ENCODE results near the gene ARHGEF28.

ARHGEF28 gene

DNA sequence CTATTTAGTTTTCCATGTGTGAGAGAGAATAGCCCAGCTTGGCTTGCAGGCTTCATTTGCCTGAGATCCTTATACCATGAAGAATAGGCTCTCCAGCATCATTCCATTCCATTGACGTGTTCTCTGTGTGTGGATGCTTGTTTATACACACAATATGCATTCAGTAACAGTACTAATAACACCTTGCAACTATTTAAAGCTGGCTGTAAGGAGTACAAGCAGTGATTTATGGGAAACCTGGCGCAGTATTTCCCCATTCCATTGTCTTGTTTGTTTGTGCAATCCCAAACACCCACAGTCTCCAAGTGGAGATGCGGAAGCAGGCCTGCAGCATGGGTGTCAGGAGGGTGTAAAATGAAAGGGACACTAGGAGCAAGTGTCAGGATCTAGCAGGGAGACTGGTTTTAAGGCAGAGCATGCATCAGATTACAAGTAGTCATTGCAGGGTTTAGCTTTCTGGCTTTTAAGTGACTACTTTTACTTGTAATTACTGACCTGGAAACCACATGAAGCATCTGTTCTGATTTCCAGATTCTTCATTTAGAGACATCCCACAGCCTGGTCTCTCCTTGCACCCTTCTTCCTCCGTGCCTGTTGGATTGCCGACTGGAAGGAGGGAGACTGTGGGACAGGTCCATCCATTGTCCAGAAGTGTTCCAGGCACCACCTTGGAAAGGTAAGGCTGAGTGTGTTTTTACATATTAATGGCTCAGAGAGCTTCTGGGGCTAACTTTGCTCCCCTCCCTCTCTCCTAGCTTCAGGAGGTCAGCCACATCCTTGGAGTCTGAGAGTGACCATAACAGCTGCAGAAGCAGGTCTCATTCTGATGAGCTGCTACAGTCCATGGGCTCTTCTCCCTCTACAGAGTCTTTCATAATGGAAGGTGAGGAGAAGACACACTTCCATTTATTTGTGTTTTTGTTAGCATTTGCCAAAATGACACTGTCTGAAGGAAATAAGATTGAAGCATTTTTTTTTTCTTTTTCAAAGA lies 241.6 kb downstream of the ARHGEF28 start:
- Histone ChIP-seq H3K4me2 (ENCODE audit: low read length) (no peak overlapping the region), H3K9me3 (replicated peaks; ENCODE audit: low read length) (no peaks in the 10 kb centered on the region), H3K4me1 (ENCODE audit: control insufficient read depth, insufficient read depth, low read length) (peaks cover 6% of the 10 kb centered on the region), H3K4me3 (ENCODE audit: low read length) (no peak overlapping the region), H3K27me3 (ENCODE audit: control insufficient read depth, insufficient read depth, low read length) (no peaks in the 10 kb centered on the region), H3K36me3 (ENCODE audit: insufficient read depth, low read length) (peaks cover 82% of the 10 kb centered on the region), H3K9ac (ENCODE audit: low read depth, low read length) (no peak overlapping the region)

DNA sequence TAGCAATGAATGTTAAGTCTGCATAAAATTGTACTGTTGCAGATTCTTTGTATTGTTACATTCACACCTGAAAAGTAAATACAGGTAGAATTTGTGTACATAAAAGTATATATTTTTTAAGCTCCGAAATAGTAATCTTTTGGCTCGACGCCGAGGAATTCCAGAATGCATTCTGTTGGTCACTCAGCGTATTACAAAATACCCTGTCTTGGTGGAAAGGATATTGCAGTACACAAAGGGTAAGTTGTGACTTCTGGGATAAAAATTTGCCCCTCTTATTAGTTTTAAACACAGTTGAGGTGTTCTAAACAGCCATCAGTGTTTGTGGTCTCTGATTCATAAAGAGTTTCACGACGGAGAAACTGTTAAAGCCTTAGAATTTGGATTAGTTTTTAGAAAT lies 257.6 kb downstream of the ARHGEF28 start:
- Histone ChIP-seq H3K36me3 (ENCODE audit: insufficient read depth, low read length) (peaks cover 45% of the 10 kb centered on the region), H3K27me3 (ENCODE audit: control insufficient read depth, insufficient read depth, low read length) (no peaks in the 10 kb centered on the region), H3K4me1 (ENCODE audit: control insufficient read depth, insufficient read depth, low read length) (no peaks in the 10 kb centered on the region), H3K9me3 (replicated peaks; ENCODE audit: low read length) (no peaks in the 10 kb centered on the region), H3K9ac (ENCODE audit: low read depth, low read length) (no peak overlapping the region), H3K4me2 (ENCODE audit: low read length) (no peak overlapping the region), H3K4me3 (ENCODE audit: low read length) (no peak overlapping the region)

DNA sequence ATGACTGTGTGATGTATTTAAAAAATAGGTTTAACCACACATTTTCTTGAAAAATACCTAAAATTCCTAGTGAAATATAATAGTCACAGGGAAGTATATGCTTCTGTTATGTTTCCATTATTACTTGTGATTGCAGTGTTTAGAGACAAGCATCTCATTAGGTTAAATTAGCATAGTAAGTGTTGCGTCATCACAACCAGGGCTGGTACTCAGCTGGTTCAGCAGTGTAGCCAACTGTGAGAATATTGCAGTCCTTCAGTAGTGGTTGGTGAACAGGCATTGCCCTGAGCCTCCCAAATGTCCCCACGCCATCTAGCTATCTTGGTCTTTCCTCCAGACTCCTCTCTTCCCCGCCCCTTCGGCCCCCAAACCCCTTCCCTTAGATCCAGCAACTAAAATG lies 261.7 kb downstream of the ARHGEF28 start:
- H3K9me3 ChIP-seq (replicated peaks; ENCODE audit: low read length): no peaks in the 10 kb centered on the region
- H3K4me3 ChIP-seq (ENCODE audit: low read length): no peak overlapping the region
- no peak overlapping the region for H3K4me2 ChIP-seq (ENCODE audit: low read length)
- H3K36me3 ChIP-seq (ENCODE audit: insufficient read depth, low read length): peaks cover 79% of the 10 kb centered on the region
- H3K9ac ChIP-seq (ENCODE audit: low read depth, low read length): no peak overlapping the region
- no peaks in the 10 kb centered on the region for H3K27me3 ChIP-seq (ENCODE audit: control insufficient read depth, insufficient read depth, low read length)
- peaks cover 5% of the 10 kb centered on the region for H3K4me1 ChIP-seq (ENCODE audit: control insufficient read depth, insufficient read depth, low read length)

GRCh38 chr5:73890569-73890968 lies 264.6 kb downstream of the ARHGEF28 start:
- Histone ChIP-seq H3K4me1 (ENCODE audit: control insufficient read depth, insufficient read depth, low read length) (peaks cover 14% of the 10 kb centered on the region), H3K9me3 (replicated peaks; ENCODE audit: low read length) (no peaks in the 10 kb centered on the region), H3K27me3 (ENCODE audit: control insufficient read depth, insufficient read depth, low read length) (no peaks in the 10 kb centered on the region), H3K4me3 (ENCODE audit: low read length) (no peak overlapping the region), H3K4me2 (ENCODE audit: low read length) (no peak overlapping the region), H3K36me3 (ENCODE audit: insufficient read depth, low read length) (peaks cover 88% of the 10 kb centered on the region), H3K9ac (ENCODE audit: low read depth, low read length) (no peak overlapping the region)

- H3K4me3 ChIP-seq (ENCODE audit: low read length): no peak overlapping the region
- no peaks in the 10 kb centered on the region for H3K9me3 ChIP-seq (replicated peaks; ENCODE audit: low read length)
- H3K4me1 ChIP-seq (ENCODE audit: control insufficient read depth, insufficient read depth, low read length): peaks cover 14% of the 10 kb centered on the region
- no peak overlapping the region for H3K9ac ChIP-seq (ENCODE audit: low read depth, low read length)
- no peak overlapping the region for H3K4me2 ChIP-seq (ENCODE audit: low read length)
- peaks cover 91% of the 10 kb centered on the region for H3K36me3 ChIP-seq (ENCODE audit: insufficient read depth, low read length)
- H3K27me3 ChIP-seq (ENCODE audit: control insufficient read depth, insufficient read depth, low read length): no peaks in the 10 kb centered on the region
These were observed 266.2 kb downstream of the ARHGEF28 start for GRCh38 chr5:73892218-73892617.

DNA sequence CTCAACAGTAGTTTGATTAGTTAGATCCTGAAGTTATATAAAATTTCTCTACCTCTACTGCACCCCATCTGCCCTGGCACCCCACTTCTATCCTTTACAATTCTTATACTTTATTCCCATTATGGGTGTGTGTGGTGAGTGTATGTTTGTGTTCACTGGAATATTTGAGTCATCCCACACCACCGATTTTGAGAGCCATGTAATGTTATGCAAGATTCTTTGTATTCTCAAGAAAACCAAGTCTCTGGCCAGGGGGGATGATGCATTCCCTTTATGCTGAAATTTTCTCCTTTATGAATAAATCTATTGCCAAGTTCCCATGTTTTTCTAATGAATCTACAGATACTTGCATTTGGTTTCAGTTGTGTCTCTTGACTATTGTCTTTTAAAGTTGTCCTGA lies 266.8 kb downstream of the ARHGEF28 start:
- Histone ChIP-seq H3K9ac (ENCODE audit: low read depth, low read length) (peak overlapping the region; percentile 34), H3K36me3 (ENCODE audit: insufficient read depth, low read length) (peaks cover 88% of the 10 kb centered on the region)

DNA sequence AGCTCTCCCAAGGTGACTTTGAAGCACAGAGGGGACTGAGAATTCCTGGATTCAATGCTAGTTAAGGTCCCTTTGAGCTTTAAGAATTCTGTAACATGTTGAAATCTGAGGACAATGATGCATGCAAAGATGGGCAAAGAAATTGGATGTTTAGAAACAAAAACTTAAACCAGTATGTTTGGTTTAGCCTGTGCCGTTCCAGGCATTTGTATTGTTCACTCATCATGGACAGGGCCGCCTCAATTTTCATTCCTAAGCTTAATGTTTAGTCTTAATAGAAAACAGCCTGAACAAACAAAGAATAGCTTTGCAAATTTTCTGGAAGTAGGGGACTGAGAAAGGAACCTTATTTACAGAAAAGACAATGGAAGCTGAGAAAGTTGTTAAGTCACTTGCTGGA lies 267.8 kb downstream of the ARHGEF28 start:
- no peak overlapping the region for H3K4me3 ChIP-seq (ENCODE audit: low read length)
- no peaks in the 10 kb centered on the region for H3K9me3 ChIP-seq (replicated peaks; ENCODE audit: low read length)
- peaks cover 14% of the 10 kb centered on the region for H3K4me1 ChIP-seq (ENCODE audit: control insufficient read depth, insufficient read depth, low read length)
- no peak overlapping the region for H3K9ac ChIP-seq (ENCODE audit: low read depth, low read length)
- no peak overlapping the region for H3K4me2 ChIP-seq (ENCODE audit: low read length)
- peaks cover 89% of the 10 kb centered on the region for H3K36me3 ChIP-seq (ENCODE audit: insufficient read depth, low read length)
- H3K27me3 ChIP-seq (ENCODE audit: control insufficient read depth, insufficient read depth, low read length): no peaks in the 10 kb centered on the region

More for the DNA sequence above, 266.8 kb downstream of the ARHGEF28 start:
- Histone ChIP-seq H3K9me3 (replicated peaks; ENCODE audit: low read length) (no peaks in the 10 kb centered on the region), H3K4me2 (ENCODE audit: low read length) (peak overlapping the region; percentile 38), H3K4me3 (ENCODE audit: low read length) (no peak overlapping the region), H3K4me1 (ENCODE audit: control insufficient read depth, insufficient read depth, low read length) (peaks cover 14% of the 10 kb centered on the region), H3K27me3 (ENCODE audit: control insufficient read depth, insufficient read depth, low read length) (no peaks in the 10 kb centered on the region)

DNA sequence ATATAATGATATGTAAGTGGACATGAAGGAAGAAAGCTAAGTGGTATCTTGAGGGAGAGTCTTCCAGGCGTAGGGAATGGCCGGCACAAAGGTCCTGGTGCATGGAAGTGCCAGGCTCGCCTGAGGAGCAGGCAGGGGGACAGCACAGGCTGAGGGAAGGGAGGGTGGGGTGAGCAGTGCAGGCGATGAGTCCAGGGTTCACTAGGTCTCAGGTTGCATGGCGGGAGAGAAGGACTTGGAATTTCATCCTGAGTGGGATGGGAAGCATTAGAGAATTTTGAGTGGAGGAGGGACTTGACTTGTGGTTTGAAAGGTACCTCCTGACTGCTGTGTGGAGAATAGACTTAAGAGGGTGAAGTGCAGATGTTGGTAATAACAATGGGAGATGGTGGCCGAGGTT lies 268.9 kb downstream of the ARHGEF28 start:
- Histone ChIP-seq H3K27me3 (ENCODE audit: control insufficient read depth, insufficient read depth, low read length) (no peaks in the 10 kb centered on the region), H3K9me3 (replicated peaks; ENCODE audit: low read length) (no peaks in the 10 kb centered on the region), H3K36me3 (ENCODE audit: insufficient read depth, low read length) (peaks cover 88% of the 10 kb centered on the region), H3K9ac (ENCODE audit: low read depth, low read length) (no peak overlapping the region), H3K4me2 (ENCODE audit: low read length) (no peak overlapping the region), H3K4me3 (ENCODE audit: low read length) (no peak overlapping the region), H3K4me1 (ENCODE audit: control insufficient read depth, insufficient read depth, low read length) (peaks cover 14% of the 10 kb centered on the region)

DNA sequence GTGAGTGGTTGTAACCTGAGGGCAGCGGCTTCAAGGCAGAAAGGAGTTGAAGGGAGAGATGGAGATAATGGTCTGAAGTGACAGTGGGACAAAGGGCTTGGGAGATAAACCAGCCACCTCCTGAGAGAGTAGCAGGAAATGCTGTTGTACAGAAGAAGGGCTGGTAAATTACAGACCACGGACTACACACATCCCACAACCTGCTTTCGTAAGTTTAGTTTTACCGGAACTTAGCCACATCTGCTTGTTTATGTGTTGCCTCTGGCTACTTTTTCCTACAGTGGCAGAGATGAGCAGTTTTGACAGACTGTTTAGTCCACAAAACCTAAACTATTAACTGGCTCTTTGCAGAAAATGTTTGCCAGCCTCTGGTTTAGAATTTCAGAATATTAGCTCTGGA lies 269.5 kb downstream of the ARHGEF28 start:
- Histone ChIP-seq H3K36me3 (ENCODE audit: insufficient read depth, low read length) (peaks cover 89% of the 10 kb centered on the region), H3K4me1 (ENCODE audit: control insufficient read depth, insufficient read depth, low read length) (peaks cover 14% of the 10 kb centered on the region), H3K4me3 (ENCODE audit: low read length) (no peak overlapping the region), H3K9ac (ENCODE audit: low read depth, low read length) (no peak overlapping the region), H3K4me2 (ENCODE audit: low read length) (no peak overlapping the region), H3K9me3 (replicated peaks; ENCODE audit: low read length) (no peaks in the 10 kb centered on the region), H3K27me3 (ENCODE audit: control insufficient read depth, insufficient read depth, low read length) (no peaks in the 10 kb centered on the region)

DNA sequence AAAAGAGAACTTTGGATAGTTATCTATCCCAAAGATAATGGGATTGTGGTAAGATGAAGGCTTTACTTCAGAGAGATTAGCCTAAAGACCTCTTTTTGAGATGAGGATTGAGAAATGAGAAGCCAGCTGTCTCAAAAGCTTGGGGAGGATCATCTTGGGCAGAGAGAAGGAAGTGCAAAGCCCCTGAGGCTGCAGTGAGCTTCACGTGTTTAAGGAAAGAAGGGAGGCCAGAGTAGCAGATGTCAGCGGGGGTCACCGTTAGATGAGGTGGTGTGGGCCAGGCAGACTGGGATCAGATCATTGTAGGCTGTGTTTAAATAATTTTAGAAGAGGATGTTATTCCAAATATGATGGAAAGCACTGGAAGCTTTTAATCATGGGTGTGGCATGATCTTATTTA lies 270.1 kb downstream of the ARHGEF28 start:
- Histone ChIP-seq H3K4me2 (ENCODE audit: low read length) (no peak overlapping the region), H3K9me3 (replicated peaks; ENCODE audit: low read length) (no peaks in the 10 kb centered on the region), H3K9ac (ENCODE audit: low read depth, low read length) (no peak overlapping the region), H3K36me3 (ENCODE audit: insufficient read depth, low read length) (peaks cover 89% of the 10 kb centered on the region), H3K4me3 (ENCODE audit: low read length) (no peak overlapping the region), H3K27me3 (ENCODE audit: control insufficient read depth, insufficient read depth, low read length) (no peaks in the 10 kb centered on the region), H3K4me1 (ENCODE audit: control insufficient read depth, insufficient read depth, low read length) (peaks cover 14% of the 10 kb centered on the region)

DNA sequence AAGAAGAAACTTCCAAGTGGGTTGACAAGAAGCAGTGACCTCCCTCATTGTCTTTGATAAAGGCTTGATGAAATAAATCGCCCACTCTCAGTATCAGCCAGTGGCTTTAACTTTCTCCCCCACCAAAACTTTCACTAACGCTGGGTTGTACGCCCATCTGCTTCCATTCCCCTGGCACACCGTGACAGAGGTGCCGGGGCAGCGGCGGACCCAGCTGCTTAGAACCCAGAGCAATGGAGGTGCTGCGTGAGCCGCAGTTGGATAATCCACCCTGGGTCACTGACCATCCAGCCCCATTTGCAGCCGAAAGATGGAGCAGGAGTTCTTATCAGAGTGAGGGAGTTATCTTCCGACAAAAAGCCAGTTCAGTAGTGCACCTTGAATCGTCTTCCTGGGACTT lies 270.7 kb downstream of the ARHGEF28 start:
- Histone ChIP-seq H3K9me3 (replicated peaks; ENCODE audit: low read length) (no peaks in the 10 kb centered on the region), H3K4me2 (ENCODE audit: low read length) (no peak overlapping the region), H3K27me3 (ENCODE audit: control insufficient read depth, insufficient read depth, low read length) (no peaks in the 10 kb centered on the region), H3K4me1 (ENCODE audit: control insufficient read depth, insufficient read depth, low read length) (peaks cover 14% of the 10 kb centered on the region), H3K4me3 (ENCODE audit: low read length) (no peak overlapping the region), H3K9ac (ENCODE audit: low read depth, low read length) (no peak overlapping the region), H3K36me3 (ENCODE audit: insufficient read depth, low read length) (peaks cover 88% of the 10 kb centered on the region)

- Histone ChIP-seq H3K9ac (ENCODE audit: low read depth, low read length) (no peak overlapping the region), H3K27me3 (ENCODE audit: control insufficient read depth, insufficient read depth, low read length) (no peaks in the 10 kb centered on the region), H3K9me3 (replicated peaks; ENCODE audit: low read length) (no peaks in the 10 kb centered on the region), H3K4me1 (ENCODE audit: control insufficient read depth, insufficient read depth, low read length) (peaks cover 8% of the 10 kb centered on the region), H3K4me3 (ENCODE audit: low read length) (no peak overlapping the region), H3K4me2 (ENCODE audit: low read length) (no peak overlapping the region), H3K36me3 (ENCODE audit: insufficient read depth, low read length) (peaks cover 89% of the 10 kb centered on the region)
These were observed 271.9 kb downstream of the ARHGEF28 start for GRCh38 chr5:73897893-73898292.
